Endothelial cell of hepatic sinusoid (primary cell): ENCODE measurements around the gene SPTBN1.

Experiments
- in situ Hi-C: cut with HindIII; loops from 2 replicates; pipeline ENCODE4 v1.10.0; 2017; ENCODE audit warnings: low sequenced_read_pairs

Gene SPTBN1

GRCh38 chr2:54599914-54600313 lies 143.8 kb downstream of the SPTBN1 start:
- in situ Hi-C loops = loop anchor here (5.0 kb wide), 2 partner anchors 58 to 393 kb away; no protein-coding TSS in a partner anchor

GRCh38 chr2:54601339-54601738 lies 145.2 kb downstream of the SPTBN1 start:
- in situ Hi-C loops = no loop called here

GRCh38 chr2:54602736-54603322 lies 146.7 kb downstream of the SPTBN1 start:
- in situ Hi-C loops = no loop called here

GRCh38 chr2:54603357-54603756 lies 147.2 kb downstream of the SPTBN1 start:
- in situ Hi-C loops = no loop called here

GRCh38 chr2:54603796-54604195 lies 147.7 kb downstream of the SPTBN1 start:
- in situ Hi-C loops = no loop called here

GRCh38 chr2:54604871-54605270 lies 148.7 kb downstream of the SPTBN1 start:
- in situ Hi-C loops = no loop called here

- in situ Hi-C loops = no loop called here
Measured at GRCh38 chr2:54605836-54606235, 149.7 kb downstream of the SPTBN1 start.

- in situ Hi-C loops = no loop called here
Measured at GRCh38 chr2:54606393-54606958, 150.3 kb downstream of the SPTBN1 start.

- in situ Hi-C loops = no loop called here
Measured at GRCh38 chr2:54608224-54608623, 152.1 kb downstream of the SPTBN1 start.

GRCh38 chr2:54609241-54609640 lies 153.1 kb downstream of the SPTBN1 start:
- in situ Hi-C loops = no loop called here

GRCh38 chr2:54609647-54610046 lies 153.5 kb downstream of the SPTBN1 start:
- in situ Hi-C loops = no loop called here

- in situ Hi-C loops = no loop called here
Measured at GRCh38 chr2:54610700-54611099, 154.6 kb downstream of the SPTBN1 start.

GRCh38 chr2:54611830-54612545 lies 155.9 kb downstream of the SPTBN1 start:
- in situ Hi-C loops = no loop called here

- in situ Hi-C loops = no loop called here
Measured at GRCh38 chr2:54613386-54613785, 157.3 kb downstream of the SPTBN1 start.

GRCh38 chr2:54613794-54614257 lies 157.7 kb downstream of the SPTBN1 start:
- in situ Hi-C loops = no loop called here

- in situ Hi-C loops = no loop called here
Measured at GRCh38 chr2:54614819-54615218, 158.7 kb downstream of the SPTBN1 start.

GRCh38 chr2:54615832-54616534 lies 159.9 kb downstream of the SPTBN1 start:
- in situ Hi-C loops = no loop called here

- in situ Hi-C loops = no loop called here
Measured at GRCh38 chr2:54617409-54617808, 161.3 kb downstream of the SPTBN1 start.

GRCh38 chr2:54618646-54619565 lies 162.8 kb downstream of the SPTBN1 start:
- in situ Hi-C loops = no loop called here

GRCh38 chr2:54619660-54620231 lies 163.6 kb downstream of the SPTBN1 start:
- in situ Hi-C loops = no loop called here
